SU-DHL-6 (cell line): ENCODE measurements around the gene IL4R.

Experiments
- H2AFZ ChIP-seq: fragments of 200-600 bp; sonication (generic); 2 replicates; pipeline ENCODE4 v1.6.1; 2014; ENCODE audit warnings: low read depth, mild to moderate bottlenecking, moderate library complexity, mixed read lengths, antibody characterized with exemption, low read length; ENCODE audit not compliant: severe bottlenecking
- H3F3A ChIP-seq: fragments of 200-600 bp; shearing (Covaris generic); 2 replicates; pipeline ENCODE4 v1.6.0; 2016; ENCODE audit warnings: antibody characterized with exemption, mild to moderate bottlenecking; ENCODE audit not compliant: insufficient read depth
- H3K27ac ChIP-seq: fragments of 200-600 bp; sonication (generic); 2 replicates; pipeline ENCODE4 v1.5.1; 2016; ENCODE audit warnings: low read depth, mild to moderate bottlenecking, low read length, moderate library complexity, mixed read lengths
- H3K27me3 ChIP-seq: fragments of 200-600 bp; sonication (generic), shearing (Covaris generic); 2 replicates; pipeline ENCODE4 v1.6.0; 2014; ENCODE audit warnings: mild to moderate bottlenecking, low read length
- H3K36me3 ChIP-seq: fragments of 200-600 bp; sonication (generic); 2 replicates; pipeline ENCODE4 v1.6.1; 2014; ENCODE audit warnings: mild to moderate bottlenecking, low read length, mixed read lengths
- H3K4me2 ChIP-seq: fragments of 300-600, 200-600 bp; shearing (Covaris generic), sonication (generic); 2 replicates; pipeline ENCODE4 v1.6.0; 2014; ENCODE audit warnings: low read length, low read depth, mild to moderate bottlenecking; ENCODE audit not compliant: poor library complexity, severe bottlenecking
- H3K4me3 ChIP-seq: fragments of 200-600 bp; sonication (generic); 2 replicates; pipeline ENCODE4 v1.5.1; 2014; ENCODE audit warnings: antibody characterized with exemption, low read length, mild to moderate bottlenecking, mixed read lengths; ENCODE audit not compliant: insufficient read depth, poor library complexity, severe bottlenecking
- H3K79me2 ChIP-seq: fragments of 200-600 bp; sonication (generic); 2 replicates; pipeline ENCODE4 v1.6.1; 2014; ENCODE audit warnings: mild to moderate bottlenecking, low read length, moderate library complexity; ENCODE audit not compliant: insufficient read depth
- H3K9ac ChIP-seq: fragments of 200-600 bp; sonication (generic); 2 replicates; pipeline ENCODE4 v1.7.0; 2014; ENCODE audit warnings: mild to moderate bottlenecking, low read length
- H3K9me2 ChIP-seq: fragments of 200-600 bp; sonication (generic); replicated peaks from 2 replicates; pipeline ENCODE4 v1.6.1; 2014; ENCODE audit warnings: low read length; ENCODE audit not compliant: insufficient read depth
- H3K9me3 ChIP-seq: fragments of 200-600 bp; sonication (generic); 2 replicates; pipeline ENCODE4 v1.6.1; 2014; ENCODE audit warnings: low read length, mixed read lengths; ENCODE audit not compliant: insufficient read depth
- H4K20me1 ChIP-seq: fragments of 200-600 bp; sonication (generic); 2 replicates; pipeline ENCODE4 v1.6.1; 2014; ENCODE audit warnings: low read depth, mild to moderate bottlenecking, antibody characterized with exemption, low read length, moderate library complexity, mixed read lengths
- CTCF ChIP-seq: fragments of 200-600 bp; sonication (generic); IDR thresholded peaks from one replicate; pipeline ENCODE4 v1.5.1; 2017; ENCODE audit warnings: antibody characterized with exemption, mild to moderate bottlenecking, low read length, moderate library complexity; ENCODE audit not compliant: insufficient read depth, poor library complexity, severe bottlenecking
- EZH2phosphoT487 ChIP-seq: fragments of 200-600 bp; sonication (generic), shearing (Covaris generic); conservative IDR thresholded peaks from 2 replicates; pipeline ENCODE4 v1.6.1; 2018; ENCODE audit warnings: mild to moderate bottlenecking, antibody characterized with exemption, low read length, moderate library complexity, mixed read lengths

Gene IL4R

GRCh38 chr16:27364493-27365141 lies 50.8 kb downstream of the IL4R start:
- Histone ChIP-seq H3K9me2 (no peaks in the 10 kb centered on the region), H3F3A (peaks cover 34% of the 10 kb centered on the region), H3K4me2 (no peak overlapping the region), H3K4me3 (no peak overlapping the region), H3K36me3 (0 out of 2 replicates have a peak, but pooled peaks cover 7% of the 10 kb centered on the region), H3K9me3 (no peaks in the 10 kb centered on the region), H3K9ac (no peak overlapping the region), H3K79me2 (no peaks in the 10 kb centered on the region), H4K20me1 (no peaks in the 10 kb centered on the region), H3K27me3 (no peaks in the 10 kb centered on the region), H2AFZ (no peak overlapping the region), H3K27ac (0 out of 2 replicates have a peak overlapping the region, but pooled peaks have one; percentile 8)
- no peak for TF ChIP-seq CTCF
- no peak for TF ChIP-seq EZH2phosphoT487

- Histone ChIP-seq H3F3A (peaks cover 34% of the 10 kb centered on the region), H3K9ac (no peak overlapping the region), H3K4me2 (no peak overlapping the region), H3K36me3 (0 out of 2 replicates have a peak, but pooled peaks cover 6% of the 10 kb centered on the region), H3K9me2 (no peaks in the 10 kb centered on the region), H2AFZ (no peak overlapping the region), H3K9me3 (no peaks in the 10 kb centered on the region), H3K79me2 (no peaks in the 10 kb centered on the region), H3K27me3 (no peaks in the 10 kb centered on the region), H3K27ac (peak overlapping the region; percentile 77), H4K20me1 (no peaks in the 10 kb centered on the region), H3K4me3 (no peak overlapping the region)
- TF ChIP-seq EZH2phosphoT487 (no peak), CTCF (no peak)
Measured at GRCh38 chr16:27365142-27366089, 51.6 kb downstream of the IL4R start.

- Histone ChIP-seq H3F3A (peaks cover 34% of the 10 kb centered on the region), H3K9me2 (no peaks in the 10 kb centered on the region), H3K27me3 (no peaks in the 10 kb centered on the region), H3K9ac (peak overlapping the region; percentile 17; the same call in 1 of the 2 replicates), H3K27ac (peak overlapping the region; percentile 77), H3K36me3 (0 out of 2 replicates have a peak, but pooled peaks cover 3% of the 10 kb centered on the region), H3K4me3 (no peak overlapping the region), H3K79me2 (no peaks in the 10 kb centered on the region), H2AFZ (no peak overlapping the region), H3K4me2 (peak overlapping the region; percentile 41), H4K20me1 (no peaks in the 10 kb centered on the region), H3K9me3 (no peaks in the 10 kb centered on the region)
- TF ChIP-seq EZH2phosphoT487 (no peak), CTCF (no peak)
Measured at GRCh38 chr16:27366687-27367460, 53.1 kb downstream of the IL4R start.
